Mesenchymal stem cell (in vitro differentiated cells and primary cell): Measurements from ENCODE around the gene IL17REL.

Experiments used
- DNase-seq: peaks from one replicate; pipeline ENCODE4 v3.0.0-alpha.2; 2013
- H2AFZ ChIP-seq: one replicate; pipeline ENCODE4 v1.6.1; 2013; ENCODE audit warnings: low read depth, mild to moderate bottlenecking, control low read depth, inconsistent platforms, low read length, moderate library complexity
- H2AK5ac ChIP-seq: 2 replicates; pipeline ENCODE4 v1.6.1; 2013; ENCODE audit warnings: low read length, moderate library complexity, mild to moderate bottlenecking, inconsistent platforms; ENCODE audit not compliant: severe bottlenecking
- H2BK120ac ChIP-seq: one replicate; pipeline ENCODE4 v1.6.1; 2013; ENCODE audit warnings: low read depth, mild to moderate bottlenecking, inconsistent platforms, low read length, moderate library complexity
- H2BK12ac ChIP-seq, 2 experiments: one replicate each; pipeline ENCODE4 v1.6.1; 2013; ENCODE audit warnings: inconsistent platforms in 2 of 2, low read length in 2 of 2, mild to moderate bottlenecking in 2 of 2, moderate library complexity in 2 of 2, control low read depth in 1 of 2
- H2BK15ac ChIP-seq: one replicate; pipeline ENCODE4 v1.6.1; 2013; ENCODE audit warnings: mild to moderate bottlenecking, low read depth, inconsistent platforms; ENCODE audit not compliant: poor library complexity, severe bottlenecking
- H2BK5ac ChIP-seq: 2 replicates; pipeline ENCODE4 v1.6.1; 2013; ENCODE audit warnings: low read depth, mild to moderate bottlenecking, low read length, control low read depth, inconsistent platforms; ENCODE audit not compliant: poor library complexity, severe bottlenecking
- H3K14ac ChIP-seq, 2 experiments: one replicate each; pipeline ENCODE4 v1.6.1; 2013; ENCODE audit warnings: inconsistent platforms in 2 of 2, low read length in 2 of 2, control low read depth in 1 of 2, mild to moderate bottlenecking in 1 of 2, moderate library complexity in 1 of 2
- H3K18ac ChIP-seq, 2 experiments: one replicate each; pipeline ENCODE4 v1.6.1; 2013; ENCODE audit warnings: inconsistent platforms in 2 of 2, low read length in 2 of 2, control low read depth in 1 of 2, low read depth in 1 of 2, mild to moderate bottlenecking in 1 of 2
- H3K23ac ChIP-seq, 2 experiments: one replicate each; pipeline ENCODE4 v1.6.1; 2013; ENCODE audit warnings: inconsistent platforms in 2 of 2, low read length in 2 of 2, mild to moderate bottlenecking in 2 of 2, moderate library complexity in 2 of 2, control low read depth in 1 of 2
- H3K27ac ChIP-seq: 2 replicates; pipeline ENCODE4 v1.5.1; 2013; ENCODE audit warnings: mild to moderate bottlenecking, moderate library complexity, low read length, control low read depth, inconsistent platforms; ENCODE audit not compliant: poor library complexity, severe bottlenecking
- H3K27me3 ChIP-seq, 2 experiments: 2 replicates each; pipeline versions ENCODE4 v1.6.1 to v1.7.0; 2013; ENCODE audit warnings: low read length in 2 of 2, mild to moderate bottlenecking in 2 of 2, moderate library complexity in 2 of 2, control low read depth in 1 of 2, inconsistent platforms in 1 of 2; ENCODE audit not compliant: control insufficient read depth in 1 of 2, insufficient read depth in 1 of 2
- H3K36me3 ChIP-seq, 2 experiments: 2 replicates each; pipeline versions ENCODE4 v1.6.1 to v1.7.0; 2013; ENCODE audit warnings: low read length in 2 of 2, control low read depth in 1 of 2, inconsistent platforms in 1 of 2, low read depth in 1 of 2, mild to moderate bottlenecking in 1 of 2; ENCODE audit not compliant: insufficient read depth in 2 of 2, control insufficient read depth in 1 of 2
- H3K4ac ChIP-seq, 2 experiments: one replicate each; pipeline ENCODE4 v1.6.1; 2013; ENCODE audit warnings: inconsistent platforms in 2 of 2, low read length in 2 of 2, mild to moderate bottlenecking in 2 of 2, moderate library complexity in 2 of 2, control low read depth in 1 of 2, low read depth in 1 of 2
- H3K4me1 ChIP-seq: 2 replicates; pipeline ENCODE4 v1.6.1; 2013; ENCODE audit warnings: low read depth, low read length, control low read depth; ENCODE audit not compliant: control insufficient read depth, insufficient read depth
- H3K4me2 ChIP-seq: 2 replicates; pipeline ENCODE4 v1.6.1; 2013; ENCODE audit warnings: low read length, mild to moderate bottlenecking, inconsistent platforms; ENCODE audit not compliant: poor library complexity, severe bottlenecking
- H3K4me3 ChIP-seq, 2 experiments: 2 replicates each; pipeline versions ENCODE4 v1.5.1 to v1.7.0; 2013; ENCODE audit warnings: low read length in 2 of 2, mild to moderate bottlenecking in 2 of 2, control low read depth in 1 of 2, low read depth in 1 of 2; ENCODE audit not compliant: insufficient read depth in 1 of 2
- H3K79me1 ChIP-seq: replicated peaks from 2 replicates; pipeline ENCODE4 v1.6.1; 2013; ENCODE audit warnings: mild to moderate bottlenecking, control low read depth, low read length, inconsistent platforms; ENCODE audit not compliant: poor library complexity, severe bottlenecking
- H3K9ac ChIP-seq: 2 replicates; pipeline ENCODE4 v1.7.0; 2013; ENCODE audit warnings: mild to moderate bottlenecking, low read length, moderate library complexity
- H3K9me3 ChIP-seq: 2 replicates; pipeline ENCODE4 v1.7.0; 2013; ENCODE audit warnings: mild to moderate bottlenecking, low read length; ENCODE audit not compliant: control insufficient read depth
- H4K8ac ChIP-seq: one replicate; pipeline ENCODE4 v1.6.1; 2013; ENCODE audit warnings: inconsistent platforms, mild to moderate bottlenecking, low read length, moderate library complexity
- H4K91ac ChIP-seq: one replicate; pipeline ENCODE4 v1.6.1; 2013; ENCODE audit warnings: mild to moderate bottlenecking, low read length, inconsistent platforms
- WGBS: methylation state at CpG from one replicate; pipeline ENCODE4 v1.1.7; 2013; ENCODE audit warnings: mixed read lengths; 5-methylcytosine and 5-hydroxymethylcytosine counted together

Gene IL17REL

DNA sequence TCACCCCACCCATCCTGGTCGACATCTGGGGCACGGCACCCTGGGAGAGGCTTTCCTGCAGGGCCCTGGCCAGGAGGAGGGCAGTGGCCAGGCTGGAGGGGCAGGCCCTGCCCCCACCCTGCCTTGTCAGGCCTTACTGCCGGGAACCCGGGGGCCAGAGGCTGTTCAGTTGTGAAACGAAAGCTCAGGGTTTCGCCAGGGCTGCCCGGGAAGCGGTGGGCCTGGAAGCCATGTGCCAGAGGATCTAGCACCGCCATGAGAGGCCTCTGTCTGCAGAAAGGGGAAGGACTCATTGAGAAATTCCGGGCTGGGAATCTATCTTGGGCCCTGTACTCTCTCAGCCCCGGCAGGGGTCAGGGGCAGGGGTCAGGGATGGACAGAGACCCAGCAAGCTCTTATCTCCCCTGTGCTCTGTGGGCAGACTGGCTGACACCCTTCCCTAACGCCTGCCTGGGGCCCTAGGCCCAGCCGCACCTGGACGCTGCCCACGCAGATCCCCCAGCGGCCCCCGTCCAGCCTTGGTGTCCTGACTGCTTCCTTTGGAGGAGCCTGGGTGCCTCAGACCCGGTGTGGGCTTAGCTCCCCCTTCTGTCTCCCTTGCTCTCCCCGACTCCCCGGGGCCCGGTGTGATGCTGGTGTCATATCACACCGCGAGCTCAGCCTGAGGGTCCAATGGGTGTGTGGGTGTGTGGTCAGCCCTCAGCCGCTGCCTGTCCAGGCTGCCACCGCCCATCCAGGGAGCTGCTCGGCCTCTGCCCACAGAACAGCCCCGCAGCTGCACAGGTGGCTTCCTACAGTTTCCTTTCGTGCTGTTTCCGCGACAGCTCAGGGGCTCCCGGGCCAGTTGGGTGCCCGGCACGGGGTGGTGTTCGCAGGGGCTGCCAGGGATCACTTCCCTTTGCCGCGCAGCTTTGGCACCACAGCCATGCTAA, 45.5 kb downstream of the IL17REL start:
- H2BK12ac ChIP-seq, result peak overlapping the region; percentile 96
- peak overlapping the region; percentile 22 to 86 for H3K23ac ChIP-seq
- no peaks in the 10 kb centered on the region for H3K27me3 ChIP-seq
- peak overlapping the region; percentile 84 to 89 for H3K4ac ChIP-seq
- H2AFZ ChIP-seq, result no peak overlapping the region
- peak overlapping the region in 1 of 2 experiments; percentile 61 for H3K14ac ChIP-seq
- peak overlapping the region; percentile 77 to 94 for H3K18ac ChIP-seq
- peak overlapping the region; percentile 93 for H2BK15ac ChIP-seq
- DNase-seq, result peak; percentile 85
- H3K4me1 ChIP-seq, result peaks cover 70% of the 10 kb centered on the region
- H2BK120ac ChIP-seq, result peak overlapping the region; percentile 78
- H3K79me1 ChIP-seq, result peaks cover 27% of the 10 kb centered on the region
- no peaks in the 10 kb centered on the region for H3K9me3 ChIP-seq
- H4K8ac ChIP-seq, result peak overlapping the region; percentile 94
- peak overlapping the region; percentile 96 for H4K91ac ChIP-seq
- H3K9ac ChIP-seq, result peak overlapping the region; percentile 53
- 70% methylated on average over 36 of the region's 36 CpGs for WGBS
- no peak overlapping the region for H3K4me2 ChIP-seq
- peak overlapping the region; percentile 33 for H2AK5ac ChIP-seq
- H3K4me3 ChIP-seq, result peak overlapping the region in 1 of 2 experiments; percentile 22
- peaks cover 19 to 52% of the 10 kb centered on the region in 2 experiments for H3K36me3 ChIP-seq
- no peak overlapping the region for H2BK5ac ChIP-seq
- no peak overlapping the region for H3K27ac ChIP-seq

DNA sequence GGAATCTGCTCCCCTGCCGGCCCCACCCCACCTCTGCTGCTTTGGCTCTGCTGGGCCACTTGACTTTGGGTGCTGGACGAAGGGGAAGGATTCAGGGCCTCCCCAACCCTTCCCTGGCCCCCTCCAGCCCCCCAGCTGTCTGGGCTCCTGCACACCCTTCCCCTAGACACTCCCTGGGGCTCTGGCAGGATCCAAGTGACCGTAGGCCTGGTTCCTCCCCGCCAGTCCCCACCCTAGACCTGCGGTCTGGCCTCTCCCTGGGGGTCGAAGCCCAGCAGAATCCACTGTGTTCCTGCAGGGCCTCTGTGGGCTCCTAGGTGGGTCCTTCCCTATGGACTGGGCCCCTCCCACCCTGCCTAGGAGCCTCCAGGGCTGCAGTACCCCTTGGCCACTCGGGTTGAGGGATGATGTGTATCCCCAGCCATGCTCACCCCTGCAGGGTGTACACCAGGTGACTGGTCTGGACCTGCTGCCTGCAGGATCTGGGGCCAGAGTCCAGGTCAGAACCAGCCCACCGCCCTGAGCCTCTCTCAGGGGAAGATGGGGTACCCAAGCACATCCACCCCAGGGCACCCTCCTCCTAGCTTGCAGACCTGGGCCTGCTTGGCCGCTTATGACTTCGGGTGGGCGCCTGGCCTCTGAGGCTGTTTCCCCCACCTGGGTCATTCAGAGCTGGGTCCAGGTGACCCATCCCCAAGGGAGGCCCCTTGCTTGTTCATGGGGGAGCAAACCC, 46.4 kb downstream of the IL17REL start:
- no peaks in the 10 kb centered on the region for H3K27me3 ChIP-seq
- H2AFZ ChIP-seq, result no peak overlapping the region
- H3K18ac ChIP-seq, result peak overlapping the region; percentile 77 to 80
- peak overlapping the region in 1 of 2 experiments; percentile 22 for H3K23ac ChIP-seq
- no peak overlapping the region for H3K4me2 ChIP-seq
- H2BK15ac ChIP-seq, result peak overlapping the region; percentile 93
- peak overlapping the region; percentile 85 to 93 for H2BK12ac ChIP-seq
- H3K36me3 ChIP-seq, result peaks cover 19 to 59% of the 10 kb centered on the region in 2 experiments
- no peak overlapping the region for H3K4me3 ChIP-seq
- no peak for DNase-seq
- no peak overlapping the region for H2BK5ac ChIP-seq
- 94% methylated on average over 11 of the region's 11 CpGs for WGBS
- H3K27ac ChIP-seq, result no peak overlapping the region
- H3K79me1 ChIP-seq, result peaks cover 27% of the 10 kb centered on the region
- peak overlapping the region; percentile 29 to 53 for H3K4ac ChIP-seq
- H4K8ac ChIP-seq, result peak overlapping the region; percentile 94
- peak overlapping the region; percentile 96 for H4K91ac ChIP-seq
- H2AK5ac ChIP-seq, result peak overlapping the region; percentile 33
- H3K14ac ChIP-seq, result peak overlapping the region in 1 of 2 experiments; percentile 63
- peak overlapping the region; percentile 53 for H3K9ac ChIP-seq
- H3K4me1 ChIP-seq, result peaks cover 70% of the 10 kb centered on the region
- peak overlapping the region; percentile 78 for H2BK120ac ChIP-seq
- H3K9me3 ChIP-seq, result no peaks in the 10 kb centered on the region

DNA sequence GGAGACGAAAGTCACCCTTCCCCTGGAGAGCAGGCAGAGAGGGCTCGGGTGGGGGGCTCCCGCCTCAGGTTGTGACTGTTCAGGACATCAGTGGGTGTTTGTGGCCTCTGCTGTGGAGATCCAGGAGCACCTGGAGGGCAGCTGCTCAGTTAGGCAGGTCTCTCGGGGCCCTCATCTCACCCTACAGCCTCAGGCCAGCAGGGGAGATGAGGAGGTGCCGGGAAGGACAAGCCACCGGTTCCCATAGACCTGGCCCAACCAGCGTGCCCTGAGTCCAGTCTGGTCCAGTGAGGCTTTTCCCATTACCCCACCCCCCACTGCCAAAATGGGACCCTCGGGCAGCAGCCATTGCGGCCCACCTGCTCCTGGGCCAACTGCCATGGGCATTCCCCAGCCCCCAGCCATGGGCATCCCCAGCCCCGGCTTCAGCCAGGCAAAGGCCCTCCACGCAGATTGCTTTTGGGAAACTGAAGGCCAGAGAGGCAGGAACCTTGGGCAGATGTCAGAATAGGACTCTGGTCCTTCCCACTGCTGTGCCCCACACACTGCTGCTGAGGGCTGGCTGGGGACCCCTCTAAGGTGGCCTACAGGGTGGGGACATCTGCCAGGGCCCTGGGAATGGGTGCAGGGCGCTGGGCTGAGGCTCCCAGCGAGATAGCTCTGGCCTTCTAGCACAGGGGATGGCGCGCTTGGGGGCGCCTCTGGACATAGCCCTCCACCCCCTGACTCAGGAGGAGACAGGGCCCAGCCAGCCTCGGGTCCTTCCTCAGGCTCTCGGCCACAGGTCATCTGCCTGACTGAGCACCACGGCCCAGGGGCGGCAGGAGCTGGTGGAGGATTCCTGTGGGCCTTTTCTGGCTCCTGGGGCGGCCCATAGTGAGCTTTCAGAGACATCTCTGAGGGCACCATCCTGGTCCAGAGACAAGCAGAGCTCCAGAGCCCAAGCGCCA, 47.2 kb downstream of the IL17REL start:
- Histone ChIP-seq H3K4me1 (peaks cover 63% of the 10 kb centered on the region), H2AK5ac (no peak overlapping the region), H3K9ac (no peak overlapping the region)

More for the DNA sequence above, 47.2 kb downstream of the IL17REL start:
- H3K18ac ChIP-seq, result no peak overlapping the region
- no peak overlapping the region for H4K8ac ChIP-seq
- DNase-seq, result no peak
- H2AFZ ChIP-seq, result no peak overlapping the region
- H3K4me2 ChIP-seq, result no peak overlapping the region
- H3K4ac ChIP-seq, result no peak overlapping the region
- H3K23ac ChIP-seq, result peak overlapping the region in 1 of 2 experiments; percentile 75
- H3K27ac ChIP-seq, result no peak overlapping the region
- H3K36me3 ChIP-seq, result peaks cover 19 to 59% of the 10 kb centered on the region in 2 experiments
- H2BK12ac ChIP-seq, result peak overlapping the region in 1 of 2 experiments; percentile 47
- H2BK120ac ChIP-seq, result peak overlapping the region; percentile 71
- no peak overlapping the region for H2BK15ac ChIP-seq
- H3K4me3 ChIP-seq, result no peak overlapping the region
- no peak overlapping the region for H2BK5ac ChIP-seq
- peaks cover 27% of the 10 kb centered on the region for H3K79me1 ChIP-seq
- WGBS, result 96% methylated on average over 21 of the region's 22 CpGs
- no peaks in the 10 kb centered on the region for H3K27me3 ChIP-seq
- no peak overlapping the region for H3K14ac ChIP-seq
- H4K91ac ChIP-seq, result peak overlapping the region; percentile 76
- H3K9me3 ChIP-seq, result no peaks in the 10 kb centered on the region
